Right kidney (tissue), 1 donor: ENCODE measurements around the gene SPEF2.

Source experiments
- DNase-seq: peaks from one replicate; pipeline ENCODE4 v3.0.0-alpha.2; 2016

The SPEF2 gene

GRCh38 chr5:35707659-35708058 is 90.0 kb downstream of the SPEF2 start:
- no peak for DNase-seq

DNA sequence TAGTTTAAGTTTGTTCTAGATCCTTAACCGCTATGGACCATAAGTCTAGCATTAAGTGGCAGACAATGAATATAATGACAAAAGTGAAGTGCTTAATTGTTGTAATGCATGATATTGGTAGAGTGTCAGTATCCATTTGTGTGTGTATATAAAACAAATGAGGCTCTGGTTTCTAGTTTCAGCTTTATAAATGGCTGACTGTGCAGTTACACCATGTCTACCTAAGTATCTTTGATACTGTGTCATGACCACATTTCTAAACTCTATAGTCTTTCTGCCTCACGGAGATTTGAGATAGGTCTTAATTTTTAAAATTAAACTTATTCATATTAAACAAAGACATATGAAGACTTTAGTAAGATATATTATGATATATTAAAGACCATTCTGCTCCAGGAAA is 92.0 kb downstream of the SPEF2 start:
- DNase-seq = no peak

- DNase-seq = no peak
Observed at GRCh38 chr5:35717718-35718117, 100.1 kb downstream of the SPEF2 start.

DNA sequence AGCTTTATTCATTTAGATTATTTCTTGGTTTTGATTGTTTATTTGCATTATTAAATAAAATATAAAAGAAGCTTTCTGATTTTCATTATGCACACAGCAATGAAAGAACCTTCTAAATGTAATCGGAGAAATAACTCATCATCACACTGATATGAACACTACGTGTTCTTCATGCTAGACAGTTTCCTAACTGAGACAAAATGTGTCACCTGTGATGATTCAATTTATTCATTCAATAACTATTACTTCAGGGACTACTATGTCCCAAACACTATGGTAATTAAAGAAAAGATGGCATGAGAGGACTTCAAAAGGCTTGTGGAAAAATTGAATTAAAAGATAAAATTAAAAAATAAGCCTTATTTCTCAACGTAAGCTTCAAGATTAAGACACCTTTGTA is 118.1 kb downstream of the SPEF2 start:
- DNase-seq = no peak

DNA sequence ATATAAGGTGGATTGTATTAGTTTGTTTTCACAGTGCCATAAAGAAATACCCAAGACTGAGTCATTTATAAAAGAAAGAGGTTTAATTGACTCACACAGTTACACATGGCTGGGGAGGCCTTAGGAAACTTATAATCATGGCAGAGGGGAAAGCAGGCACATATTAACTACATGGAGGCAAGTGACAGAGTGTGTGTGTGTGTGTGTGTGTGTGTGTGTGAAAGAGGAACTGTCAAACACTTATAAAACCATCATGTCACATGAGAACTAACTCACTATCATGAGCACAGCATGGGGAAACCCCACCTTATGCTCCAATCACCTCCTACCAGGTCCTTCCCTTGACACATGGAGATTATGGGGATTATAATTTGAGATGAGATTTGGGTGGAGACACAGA is 118.6 kb downstream of the SPEF2 start:
- DNase-seq = no peak

GRCh38 chr5:35741126-35741716 is 123.6 kb downstream of the SPEF2 start:
- DNase-seq = no peak

GRCh38 chr5:35741971-35742370 is 124.3 kb downstream of the SPEF2 start:
- DNase-seq = no peak

GRCh38 chr5:35743644-35744043 is 126.0 kb downstream of the SPEF2 start:
- no peak for DNase-seq

GRCh38 chr5:35745193-35745592 is 127.5 kb downstream of the SPEF2 start:
- DNase-seq = no peak

- DNase-seq = no peak
Observed at GRCh38 chr5:35745660-35746059, 128.0 kb downstream of the SPEF2 start.

DNA sequence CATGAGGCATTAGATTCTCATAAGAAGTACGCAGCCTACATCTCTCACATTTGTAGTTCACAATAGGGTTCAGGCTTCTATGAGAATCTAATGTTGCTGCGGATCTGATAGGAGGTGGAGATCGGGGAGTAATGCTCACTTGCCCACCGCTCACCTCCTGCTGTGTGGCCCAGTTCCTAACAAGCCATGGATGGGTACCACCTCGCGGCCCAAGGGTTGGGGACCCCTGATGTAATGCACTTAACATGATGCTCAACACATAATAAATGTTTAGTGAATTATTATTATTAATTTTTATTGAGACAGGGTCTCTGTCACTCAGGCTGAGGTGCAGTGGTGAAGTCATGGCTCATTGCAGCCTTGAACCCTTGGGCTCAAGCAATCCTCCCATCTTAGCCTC is 134.3 kb downstream of the SPEF2 start:
- DNase-seq = no peak

DNA sequence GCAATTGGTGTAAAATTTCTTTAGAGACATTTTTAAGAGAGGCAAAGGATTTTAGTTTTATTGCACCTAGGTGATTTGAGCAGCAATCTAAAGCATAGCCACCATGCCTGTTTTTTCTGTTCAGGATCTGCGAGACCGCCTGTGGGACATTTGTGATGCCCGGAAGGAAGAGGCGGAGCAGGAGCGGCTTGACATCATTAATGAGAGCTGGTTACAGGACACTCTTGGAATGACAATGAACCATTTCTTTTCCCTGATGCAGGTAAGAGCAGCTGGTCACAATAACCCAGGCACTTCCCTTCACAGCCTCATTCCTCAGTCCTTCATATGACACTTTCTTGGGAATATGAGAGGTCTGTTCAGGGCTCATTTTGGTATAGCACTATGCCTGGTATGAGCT is 135.8 kb downstream of the SPEF2 start:
- DNase-seq = no peak

DNA sequence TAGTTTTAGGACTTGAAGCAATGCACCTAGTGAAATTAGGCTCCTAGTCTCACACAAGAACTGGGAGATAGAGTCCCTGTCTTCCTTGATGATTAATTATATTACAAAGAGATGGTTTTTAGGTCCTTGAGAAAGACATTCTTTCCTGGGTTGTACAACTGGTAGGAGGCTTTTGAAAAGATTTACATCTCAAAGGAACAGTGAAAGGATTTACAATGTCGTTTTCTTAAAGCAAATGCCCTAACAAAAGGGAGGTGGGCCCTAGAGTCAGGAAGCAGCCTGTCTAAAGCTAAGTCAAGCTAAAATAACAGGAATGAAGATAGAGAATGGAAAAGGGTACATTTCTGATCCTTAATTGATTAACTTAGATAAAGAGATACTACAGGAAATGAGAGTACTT is 136.8 kb downstream of the SPEF2 start:
- DNase-seq = no peak

DNA sequence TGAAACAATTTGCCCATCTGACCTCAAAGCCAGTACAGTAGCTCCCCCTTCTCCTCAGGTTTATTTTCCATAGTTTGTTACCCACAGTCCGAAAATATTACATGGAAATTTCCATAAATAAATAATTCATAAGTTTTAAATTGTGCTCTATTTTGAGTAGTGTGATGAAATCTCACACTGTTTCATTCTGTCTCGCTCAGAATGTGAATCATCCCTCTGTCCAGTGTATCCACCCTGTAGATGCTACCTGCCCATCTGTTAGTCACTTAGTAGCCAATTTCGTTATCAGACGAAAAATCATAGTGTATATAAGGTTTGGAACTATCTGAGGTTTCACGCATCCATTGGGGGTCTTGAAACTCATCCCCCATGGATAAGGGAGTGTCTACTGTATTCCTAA is 138.3 kb downstream of the SPEF2 start:
- DNase-seq = no peak

GRCh38 chr5:35758151-35758724 is 140.6 kb downstream of the SPEF2 start:
- no peak for DNase-seq

GRCh38 chr5:35761541-35761940 is 143.9 kb downstream of the SPEF2 start:
- no peak for DNase-seq

- no peak for DNase-seq
Observed at GRCh38 chr5:35762368-35762767, 144.7 kb downstream of the SPEF2 start.

- DNase-seq = no peak
Observed at GRCh38 chr5:35765921-35766320, 148.3 kb downstream of the SPEF2 start.

DNA sequence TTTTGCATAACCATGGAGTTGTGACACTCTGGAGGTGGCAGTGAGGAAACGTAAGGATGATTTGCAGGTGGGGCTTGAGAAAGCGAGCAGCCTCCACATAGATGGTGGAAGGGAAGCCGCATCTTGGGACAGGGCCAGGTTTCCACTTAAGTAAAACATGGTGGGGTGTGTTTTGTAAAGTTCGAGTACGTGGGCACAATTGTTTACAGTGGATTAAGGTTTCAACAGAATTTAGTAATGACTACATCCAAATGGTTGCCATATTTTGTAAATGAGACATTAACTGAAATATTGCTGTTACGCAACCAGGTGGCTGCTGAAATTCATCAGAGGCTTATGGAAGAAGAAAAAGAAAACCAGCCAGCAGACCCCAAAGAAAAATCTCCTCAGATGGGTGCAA is 153.6 kb downstream of the SPEF2 start:
- DNase-seq = no peak

- no peak for DNase-seq
Observed at GRCh38 chr5:35771839-35772238, 154.2 kb downstream of the SPEF2 start.

GRCh38 chr5:35773967-35774366 is 156.3 kb downstream of the SPEF2 start:
- DNase-seq = no peak

DNA sequence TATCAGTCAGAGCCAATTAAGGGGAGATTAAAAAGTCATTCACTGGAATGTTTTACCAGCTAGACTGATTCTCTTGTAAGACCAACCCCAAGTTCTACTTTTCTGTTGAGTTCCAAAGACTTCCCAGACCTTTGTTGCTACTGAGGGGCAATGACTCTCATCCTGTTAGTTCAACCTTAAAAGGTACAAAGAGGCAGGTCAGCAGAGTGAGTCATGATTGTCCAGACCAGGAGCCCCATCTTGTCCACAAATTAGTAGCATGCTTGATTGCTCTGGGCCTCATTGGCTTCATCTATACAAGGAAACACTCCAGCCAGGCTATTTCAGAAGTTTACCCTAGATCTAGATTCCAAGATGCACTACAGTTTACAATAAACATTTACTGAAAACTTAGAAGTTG is 159.1 kb downstream of the SPEF2 start:
- DNase-seq = no peak

- DNase-seq = no peak
Observed at GRCh38 chr5:35777358-35778087, 159.9 kb downstream of the SPEF2 start.

GRCh38 chr5:35778259-35778769 is 160.7 kb downstream of the SPEF2 start:
- no peak for DNase-seq
